Lower lobe of right lung (tissue), 2 donors: ENCODE measurements around the gene JUN. TPM values are rescaled to one million over a fixed set of nuclear protein-coding genes. Genes with fewer than 3 reads are reported as not detected.
A peak's percentile ranks its signal among the peaks of the same experiment; 100 is the strongest.

Source experiments
- ATAC-seq, 2 donors: fragments of 200-7000 bp; cut with Tn5 transposase; one replicate each; pipeline ENCODE4 v1.9.1; 2020 to 2022; ENCODE audit warnings: mild to moderate bottlenecking in 2 of 2, moderate library complexity in 2 of 2
- DNase-seq: peaks from one replicate; pipeline ENCODE4 v3.0.0-alpha.2; 2020
- H3K27ac ChIP-seq: fragments of 200-600 bp; one replicate; pipeline ENCODE4 v1.8.0; 2022
- H3K27me3 ChIP-seq: fragments of 200-600 bp; one replicate; pipeline ENCODE4 v1.8.0; 2022; ENCODE audit warnings: low read depth
- H3K36me3 ChIP-seq: fragments of 200-600 bp; one replicate; pipeline ENCODE4 v1.8.0; 2022; ENCODE audit warnings: mild to moderate bottlenecking
- H3K4me1 ChIP-seq: fragments of 200-600 bp; one replicate; pipeline ENCODE4 v1.8.0; 2022
- H3K4me3 ChIP-seq: fragments of 200-600 bp; one replicate; pipeline ENCODE4 v1.8.0; 2022; ENCODE audit warnings: mild to moderate bottlenecking
- H3K9me3 ChIP-seq: fragments of 200-600 bp; one replicate; pipeline ENCODE4 v1.8.0; 2022
- CTCF ChIP-seq: fragments of 200-600 bp; IDR thresholded peaks from one replicate; pipeline ENCODE4 v1.8.0; 2022; ENCODE audit warnings: antibody characterized with exemption, mild to moderate bottlenecking
- intact Hi-C: fragments of 100-400 bp; cut with DNase I; formaldehyde crosslinking; loops from one replicate; pipeline ENCODE4 v1.11.0; 2022
- total RNA-seq: library from RNA; stranded (reverse); fragmentation: NEBNext Ultra II Directional; extraction: Animal tissue kit (Norgen Biotek cat#: 25700); gene quantifications from one replicate; pipeline ENCODE4 v1.2.1, GENCODE V29; 2021
- donor health status: DM: no; HTN: yes; CAD: no; lungs with severe emphysema.

Gene JUN
- total RNA-seq, 1 donor from 2014 or later: 118 TPM

- intact Hi-C loops: no loop called here
- H3K36me3 ChIP-seq: no peaks in the 10 kb centered on the region
- H3K4me1 ChIP-seq: no peaks in the 10 kb centered on the region
- no peak overlapping the region for H3K27ac ChIP-seq
- H3K27me3 ChIP-seq: no peaks in the 10 kb centered on the region
- no peaks in the 10 kb centered on the region for H3K9me3 ChIP-seq
- no peak for TF ChIP-seq CTCF
- H3K4me3 ChIP-seq: no peak overlapping the region
- DNase-seq (no peak), ATAC-seq (no peak)
Measured at GRCh38 chr1:58792846-58793245, 9.0 kb upstream of the JUN start.

GRCh38 chr1:58791106-58791505, 7.3 kb upstream of the JUN start:
- intact Hi-C loops: no loop called here
- Histone ChIP-seq H3K27me3 (no peaks in the 10 kb centered on the region), H3K4me3 (no peak overlapping the region), H3K4me1 (peaks cover 1% of the 10 kb centered on the region), H3K9me3 (no peaks in the 10 kb centered on the region), H3K36me3 (no peaks in the 10 kb centered on the region), H3K27ac (no peak overlapping the region)
- DNase-seq (no peak), ATAC-seq (no peak)
- TF ChIP-seq CTCF: no peak

DNA sequence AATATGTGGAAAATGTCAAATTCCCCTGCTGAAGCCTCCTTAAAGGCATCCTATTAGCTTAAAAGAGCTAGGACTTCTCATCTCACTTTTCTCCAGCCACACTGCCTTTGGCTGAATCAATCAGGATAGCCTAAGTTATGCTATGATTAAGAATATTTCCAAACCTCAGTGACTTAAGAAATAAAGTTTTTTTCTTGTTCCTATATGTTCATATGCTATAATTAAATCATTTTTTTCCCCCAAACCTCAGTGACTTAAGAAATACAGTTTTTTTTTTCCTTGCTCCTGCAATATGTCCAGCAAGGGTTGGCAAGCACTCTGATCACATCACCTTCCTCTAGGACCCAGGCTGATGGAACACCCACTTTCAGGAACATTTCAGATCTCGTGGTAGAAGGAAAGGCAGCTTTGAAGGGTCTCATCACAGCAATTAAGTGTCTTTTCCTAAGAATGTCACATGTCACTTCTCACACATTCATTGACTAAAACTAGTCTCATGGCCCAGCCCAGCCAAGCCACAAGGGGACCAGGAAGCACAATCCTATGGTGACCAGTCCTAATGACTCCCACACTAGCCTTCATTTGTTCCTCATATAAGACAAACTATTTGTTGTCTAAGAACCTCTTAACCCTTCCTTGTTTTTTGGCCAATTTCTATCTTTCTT, 6.3 kb upstream of the JUN start:
- H3K9me3 ChIP-seq: no peaks in the 10 kb centered on the region
- peaks cover 9% of the 10 kb centered on the region for H3K4me1 ChIP-seq
- H3K4me3 ChIP-seq: no peak overlapping the region
- TF ChIP-seq CTCF: no peak
- ATAC-seq (no peak), DNase-seq (no peak)
- no peaks in the 10 kb centered on the region for H3K36me3 ChIP-seq
- intact Hi-C loops: no loop called here
- H3K27ac ChIP-seq: peak overlapping the region; percentile 61
- H3K27me3 ChIP-seq: no peaks in the 10 kb centered on the region

DNA sequence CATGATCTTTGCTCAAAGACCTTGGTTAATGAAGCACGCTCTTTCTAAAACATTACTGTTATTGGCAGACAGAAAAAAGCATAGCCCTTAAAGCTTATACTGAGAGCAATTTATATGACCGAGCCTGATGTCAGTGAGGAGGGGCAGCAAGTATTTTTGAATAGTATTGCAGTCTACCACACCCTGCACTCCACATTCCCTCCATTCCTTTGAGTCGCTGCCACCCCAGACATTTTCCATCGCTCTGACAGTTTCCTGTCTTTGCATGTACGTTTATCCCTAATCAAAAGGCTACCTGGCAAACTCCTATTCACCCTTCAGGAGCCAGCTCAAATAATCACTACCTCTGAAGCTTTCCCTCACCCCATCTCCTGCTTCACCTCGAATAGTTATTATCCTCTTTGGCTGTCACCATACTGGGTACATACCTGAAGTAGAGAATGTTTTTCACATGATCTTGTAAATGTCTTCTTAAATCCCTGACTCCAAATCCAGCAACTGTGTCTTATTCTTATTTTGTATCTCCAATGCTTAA, 5.5 kb upstream of the JUN start:
- ATAC-seq: no peak
- Histone ChIP-seq H3K9me3 (no peaks in the 10 kb centered on the region), H3K4me1 (peaks cover 9% of the 10 kb centered on the region), H3K27me3 (no peaks in the 10 kb centered on the region), H3K4me3 (no peak overlapping the region), H3K36me3 (no peaks in the 10 kb centered on the region), H3K27ac (peak overlapping the region; percentile 61)
- intact Hi-C loops: no loop called here
- no peak for TF ChIP-seq CTCF
- DNase-seq: no peak

GRCh38 chr1:58788259-58788658, 4.4 kb upstream of the JUN start:
- Histone ChIP-seq H3K27me3 (no peaks in the 10 kb centered on the region), H3K9me3 (no peaks in the 10 kb centered on the region), H3K36me3 (no peaks in the 10 kb centered on the region), H3K4me1 (peaks cover 9% of the 10 kb centered on the region), H3K27ac (no peak overlapping the region), H3K4me3 (no peak overlapping the region)
- intact Hi-C loops: no loop called here
- no peak for TF ChIP-seq CTCF
- ATAC-seq: no peak
- DNase-seq: no peak
